Hepatocyte (in vitro differentiated cells): ENCODE measurements around the gene SNAPC2. TPM values are rescaled to one million over a fixed set of nuclear protein-coding genes. Genes with fewer than 3 reads are reported as not detected.
A peak's percentile ranks its signal among the peaks of the same experiment; 100 is the strongest.

ENCODE experiments used
- DNase-seq: peaks from one replicate; pipeline ENCODE4 v3.0.0-alpha.2; 2016; ENCODE audit warnings: low spot score
- H2AFZ ChIP-seq: fragments of 200-600 bp; sonication (generic); 2 replicates; pipeline ENCODE4 v1.6.0; 2016; ENCODE audit warnings: antibody characterized with exemption, mild to moderate bottlenecking
- H3K27ac ChIP-seq: fragments of 200-600 bp; sonication (generic); 2 replicates; pipeline ENCODE4 v1.5.1; 2016; ENCODE audit warnings: mild to moderate bottlenecking
- H3K27me3 ChIP-seq: fragments of 200-600 bp; sonication (generic); 2 replicates; pipeline ENCODE4 v1.6.1; 2016
- H3K36me3 ChIP-seq: fragments of 200-600 bp; sonication (generic); replicated peaks from 2 replicates; pipeline ENCODE4 v1.5.1; 2016; ENCODE audit warnings: low read depth; ENCODE audit not compliant: insufficient read depth
- H3K4me1 ChIP-seq: fragments of 200-600 bp; sonication (generic); 2 replicates; pipeline ENCODE4 v1.5.1; 2016; ENCODE audit warnings: mild to moderate bottlenecking, moderate library complexity; ENCODE audit not compliant: insufficient read depth
- H3K4me2 ChIP-seq: fragments of 200-600 bp; sonication (generic); 2 replicates; pipeline ENCODE4 v1.6.0; 2016
- H3K4me3 ChIP-seq: fragments of 200-600 bp; sonication (generic); 2 replicates; pipeline ENCODE4 v1.5.1; 2016; ENCODE audit warnings: mild to moderate bottlenecking
- H3K79me2 ChIP-seq: fragments of 200-600 bp; sonication (generic); 2 replicates; pipeline ENCODE4 v1.6.0; 2017; ENCODE audit warnings: mild to moderate bottlenecking
- H3K9me2 ChIP-seq: fragments of 200-600 bp; sonication (generic); replicated peaks from 2 replicates; pipeline ENCODE4 v1.6.0; 2017; ENCODE audit warnings: mild to moderate bottlenecking; ENCODE audit not compliant: insufficient read depth
- H3K9me3 ChIP-seq: fragments of 200-600 bp; sonication (generic); 2 replicates; pipeline ENCODE4 v1.5.1; 2016; ENCODE audit warnings: low read depth, mild to moderate bottlenecking
- H4K20me1 ChIP-seq: fragments of 200-600 bp; sonication (generic); 2 replicates; pipeline ENCODE4 v1.6.0; 2016; ENCODE audit warnings: mild to moderate bottlenecking; ENCODE audit not compliant: insufficient read depth, poor library complexity, severe bottlenecking
- EZH2 ChIP-seq: fragments of 200-600 bp; sonication (generic); IDR thresholded peaks from 2 replicates; pipeline ENCODE4 v1.6.1; 2016; ENCODE audit warnings: antibody characterized with exemption, mild to moderate bottlenecking, borderline replicate concordance
- EZH2phosphoT487 ChIP-seq: fragments of 200-600 bp; sonication (generic); IDR thresholded peaks from one replicate; pipeline ENCODE4 v1.6.1; 2018; ENCODE audit warnings: antibody characterized with exemption, mild to moderate bottlenecking, low read depth, moderate library complexity; ENCODE audit not compliant: unreplicated experiment, severe bottlenecking
- WGBS: methylation state at CpG from one replicate; pipeline ENCODE4 v1.1.6; 2016; ENCODE audit warnings: low lambda C conversion rate; ENCODE audit errors: missing lambda C conversion rate; 5-methylcytosine and 5-hydroxymethylcytosine counted together
- polyA plus RNA-seq: library from polyadenylated mRNA; unstranded; fragments of >200 nt; fragmentation: Nextera tagmentation; extraction: Ambion mirVana; gene quantifications from 2 replicates; pipeline ENCODE4 v1.2.1, GENCODE V29; 2016
- total RNA-seq: library from RNA; depleted of rRNA; stranded (reverse); fragments of >200 nt; gene quantifications from 2 replicates; pipeline ENCODE4 v1.2.3, GENCODE V29; 2014
- TF ChIP-seq, protein P1 (sequence below): fragments of 200-600 bp; sonication (generic); IDR thresholded peaks from 2 replicates; pipeline ENCODE4 v1.5.1; 2016; ENCODE audit warnings: antibody characterized with exemption, mild to moderate bottlenecking; ENCODE audit not compliant: poor library complexity

Gene SNAPC2
- total and polyA plus RNA-seq, 2 experiments from 2014 or later, result 11.8 to 17.5 TPM

GRCh38 chr19:7970716-7971448, 50.7 kb downstream of the SNAPC2 start:
- no peak overlapping the region for H2AFZ ChIP-seq
- no peaks in the 10 kb centered on the region for H3K9me3 ChIP-seq
- H3K4me3 ChIP-seq, result no peak overlapping the region
- no peaks in the 10 kb centered on the region for H3K4me1 ChIP-seq
- H3K9me2 ChIP-seq, result no peaks in the 10 kb centered on the region
- H3K27ac ChIP-seq, result no peak overlapping the region
- H3K36me3 ChIP-seq, result no peaks in the 10 kb centered on the region
- H3K4me2 ChIP-seq, result no peak overlapping the region
- H3K27me3 ChIP-seq, result no peaks in the 10 kb centered on the region
- DNase-seq, result peak; percentile 66
- peaks cover 4% of the 10 kb centered on the region for H4K20me1 ChIP-seq
- no peak for TF ChIP-seq EZH2
- TF ChIP-seq EZH2phosphoT487, result no peak
- TF ChIP-seq, protein P1, sequence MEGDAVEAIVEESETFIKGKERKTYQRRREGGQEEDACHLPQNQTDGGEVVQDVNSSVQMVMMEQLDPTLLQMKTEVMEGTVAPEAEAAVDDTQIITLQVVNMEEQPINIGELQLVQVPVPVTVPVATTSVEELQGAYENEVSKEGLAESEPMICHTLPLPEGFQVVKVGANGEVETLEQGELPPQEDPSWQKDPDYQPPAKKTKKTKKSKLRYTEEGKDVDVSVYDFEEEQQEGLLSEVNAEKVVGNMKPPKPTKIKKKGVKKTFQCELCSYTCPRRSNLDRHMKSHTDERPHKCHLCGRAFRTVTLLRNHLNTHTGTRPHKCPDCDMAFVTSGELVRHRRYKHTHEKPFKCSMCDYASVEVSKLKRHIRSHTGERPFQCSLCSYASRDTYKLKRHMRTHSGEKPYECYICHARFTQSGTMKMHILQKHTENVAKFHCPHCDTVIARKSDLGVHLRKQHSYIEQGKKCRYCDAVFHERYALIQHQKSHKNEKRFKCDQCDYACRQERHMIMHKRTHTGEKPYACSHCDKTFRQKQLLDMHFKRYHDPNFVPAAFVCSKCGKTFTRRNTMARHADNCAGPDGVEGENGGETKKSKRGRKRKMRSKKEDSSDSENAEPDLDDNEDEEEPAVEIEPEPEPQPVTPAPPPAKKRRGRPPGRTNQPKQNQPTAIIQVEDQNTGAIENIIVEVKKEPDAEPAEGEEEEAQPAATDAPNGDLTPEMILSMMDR, result peak; percentile 66
- 74% methylated on average over 12 of the region's 12 CpGs for WGBS
- H3K79me2 ChIP-seq, result no peaks in the 10 kb centered on the region

GRCh38 chr19:7971553-7972520, 51.7 kb downstream of the SNAPC2 start:
- no peaks in the 10 kb centered on the region for H3K4me1 ChIP-seq
- no peaks in the 10 kb centered on the region for H3K9me3 ChIP-seq
- no peak overlapping the region for H3K4me2 ChIP-seq
- no peaks in the 10 kb centered on the region for H3K79me2 ChIP-seq
- H3K4me3 ChIP-seq, result no peak overlapping the region
- no peak overlapping the region for H3K27ac ChIP-seq
- DNase-seq, result no peak
- H3K36me3 ChIP-seq, result no peaks in the 10 kb centered on the region
- H4K20me1 ChIP-seq, result peaks cover 4% of the 10 kb centered on the region
- no peak overlapping the region for H2AFZ ChIP-seq
- H3K27me3 ChIP-seq, result no peaks in the 10 kb centered on the region
- H3K9me2 ChIP-seq, result no peaks in the 10 kb centered on the region
- WGBS, result 93% methylated on average over 35 of the region's 35 CpGs
- TF ChIP-seq EZH2 (no peak), EZH2phosphoT487 (no peak)
- TF ChIP-seq, protein P1, result no peak

Other genes starting within 250 kb of the SNAPC2 start
- gene MCEMP1, start 243.2 kb upstream of the SNAPC2 start, total RNA-seq, result not detected in 2 replicates
- not detected in 2 replicates for gene MCEMP1, start 243.2 kb upstream of the SNAPC2 start, polyA plus RNA-seq
- gene TRAPPC5, start 239.5 kb upstream of the SNAPC2 start, total RNA-seq, result 64.6 and 80.4 TPM in 2 replicates
- 175 and 187 TPM in 2 replicates for gene TRAPPC5, start 239.5 kb upstream of the SNAPC2 start, polyA plus RNA-seq
- gene FCER2, start 218.2 kb upstream of the SNAPC2 start, total RNA-seq, result not detected in 2 replicates
- gene FCER2, start 218.2 kb upstream of the SNAPC2 start, polyA plus RNA-seq, result not detected in 2 replicates
- gene CLEC4G, start 188.2 kb upstream of the SNAPC2 start, total RNA-seq, result not detected in 2 replicates
- gene CLEC4G, start 188.2 kb upstream of the SNAPC2 start, polyA plus RNA-seq, result not detected in 2 replicates
- gene CD209, start 172.8 kb upstream of the SNAPC2 start, total RNA-seq, result not detected in 2 replicates
- gene CD209, start 172.8 kb upstream of the SNAPC2 start, polyA plus RNA-seq, result not detected in 2 replicates
- 0.07 and 0.80 TPM in 2 replicates for gene CLEC4M, start 157.1 kb upstream of the SNAPC2 start, total RNA-seq
- not detected in 2 replicates for gene CLEC4M, start 157.1 kb upstream of the SNAPC2 start, polyA plus RNA-seq
- 10.7 and 12.4 TPM in 2 replicates for gene EVI5L, start 90.1 kb upstream of the SNAPC2 start, total RNA-seq
- gene EVI5L, start 90.1 kb upstream of the SNAPC2 start, polyA plus RNA-seq, result 11.5 and 13.1 TPM in 2 replicates
- 0.40 and 1.00 TPM in 2 replicates for gene PRR36, start 45.9 kb upstream of the SNAPC2 start, total RNA-seq
- 2.5 and 5.4 TPM in 2 replicates for gene PRR36, start 45.9 kb upstream of the SNAPC2 start, polyA plus RNA-seq
- gene LRRC8E, start 31.8 kb upstream of the SNAPC2 start, total RNA-seq, result 1.8 and 4.5 TPM in 2 replicates
- 3.2 and 3.3 TPM in 2 replicates for gene LRRC8E, start 31.8 kb upstream of the SNAPC2 start, polyA plus RNA-seq
- 13.6 and 13.8 TPM in 2 replicates for gene MAP2K7, start 16.5 kb upstream of the SNAPC2 start, total RNA-seq
- 11.8 and 12.8 TPM in 2 replicates for gene MAP2K7, start 16.5 kb upstream of the SNAPC2 start, polyA plus RNA-seq
- 0.52 TPM in 1 of 2 replicates, not detected in the other for gene TGFBR3L, start 5.5 kb upstream of the SNAPC2 start, total RNA-seq
- gene TGFBR3L, start 5.5 kb upstream of the SNAPC2 start, polyA plus RNA-seq, result 3.3 and 8.5 TPM in 2 replicates
- gene CTXN1, start 5.8 kb downstream of the SNAPC2 start, total RNA-seq, result 4.3 and 5.2 TPM in 2 replicates
- 13.5 and 14.5 TPM in 2 replicates for gene CTXN1, start 5.8 kb downstream of the SNAPC2 start, polyA plus RNA-seq
- gene TIMM44, start 23.3 kb downstream of the SNAPC2 start, total RNA-seq, result 52.0 and 61.7 TPM in 2 replicates
- 40.7 and 54.9 TPM in 2 replicates for gene TIMM44, start 23.3 kb downstream of the SNAPC2 start, polyA plus RNA-seq
- gene ELAVL1, start 85.3 kb downstream of the SNAPC2 start, total RNA-seq, result 57.7 and 59.5 TPM in 2 replicates
- 88.1 and 89.9 TPM in 2 replicates for gene ELAVL1, start 85.3 kb downstream of the SNAPC2 start, polyA plus RNA-seq
- gene CCL25, start 132.4 kb downstream of the SNAPC2 start, total RNA-seq, result 1.2 TPM in 1 of 2 replicates, not detected in the other
- 2.1 TPM in 1 of 2 replicates, not detected in the other for gene CCL25, start 132.4 kb downstream of the SNAPC2 start, polyA plus RNA-seq
- 9.4 and 11.5 TPM in 2 replicates for gene FBN3, start 229.3 kb downstream of the SNAPC2 start, total RNA-seq
- gene FBN3, start 229.3 kb downstream of the SNAPC2 start, polyA plus RNA-seq, result 6.4 and 7.5 TPM in 2 replicates